Dermis microvascular lymphatic vessel endothelial cell (primary cell): ENCODE measurements around the gene MLLT11. TPM values are rescaled to one million over a fixed set of nuclear protein-coding genes. Genes with fewer than 3 reads are reported as not detected.

ENCODE experiments used
- total RNA-seq: library from RNA; depleted of rRNA; stranded (reverse); fragments of >200 nt; gene quantifications from 2 replicates; pipeline ENCODE4 v1.2.1, GENCODE V29; 2014

MLLT11 gene
- total RNA-seq, 1 donor from 2014 or later = 1.8 TPM

Other genes with a start within 250 kb of the MLLT11 start
- 16.0 and 19.6 TPM in 2 replicates for gene ARNT, start 183.8 kb upstream of the MLLT11 start, total RNA-seq
- gene CTXND2, start 173.3 kb upstream of the MLLT11 start, total RNA-seq = not detected in 2 replicates
- gene SETDB1, start 134.0 kb upstream of the MLLT11 start, total RNA-seq = 25.9 and 32.9 TPM in 2 replicates
- gene CERS2, start 85.6 kb upstream of the MLLT11 start, total RNA-seq = 64.7 and 92.7 TPM in 2 replicates
- gene ANXA9, start 78.1 kb upstream of the MLLT11 start, total RNA-seq = not detected in 2 replicates
- gene MINDY1, start 53.5 kb upstream of the MLLT11 start, total RNA-seq = 9.0 and 9.5 TPM in 2 replicates
- gene PRUNE1, start 51.9 kb upstream of the MLLT11 start, total RNA-seq = 4.0 and 8.0 TPM in 2 replicates
- under 0.01 and 0.13 TPM in 2 replicates for gene BNIPL, start 23.8 kb upstream of the MLLT11 start, total RNA-seq
- 1.0 and 1.1 TPM in 2 replicates for gene C1orf56, start 12.6 kb upstream of the MLLT11 start, total RNA-seq
- 42.2 and 61.4 TPM in 2 replicates for gene CDC42SE1, start 775 bp upstream of the MLLT11 start, total RNA-seq
- gene GABPB2, start 10.4 kb downstream of the MLLT11 start, total RNA-seq = 5.6 and 6.4 TPM in 2 replicates
- 3.1 and 6.2 TPM in 2 replicates for gene SEMA6C, start 86.2 kb downstream of the MLLT11 start, total RNA-seq
- gene TNFAIP8L2, start 96.3 kb downstream of the MLLT11 start, total RNA-seq = 0.13 TPM in 1 of 2 replicates, not detected in the other
- 3.2 and 3.5 TPM in 2 replicates for gene LYSMD1, start 105.5 kb downstream of the MLLT11 start, total RNA-seq
- gene SCNM1, start 105.7 kb downstream of the MLLT11 start, total RNA-seq = 16.7 and 17.5 TPM in 2 replicates
- gene TMOD4, start 115.6 kb downstream of the MLLT11 start, total RNA-seq = 0.25 TPM in 1 of 2 replicates, not detected in the other
- 40.8 and 42.1 TPM in 2 replicates for gene VPS72, start 129.8 kb downstream of the MLLT11 start, total RNA-seq
- 32.6 and 44.3 TPM in 2 replicates for gene PIP5K1A, start 138.2 kb downstream of the MLLT11 start, total RNA-seq
- 192 and 200 TPM in 2 replicates for gene PSMD4, start 194.3 kb downstream of the MLLT11 start, total RNA-seq
- gene ZNF687, start 221.9 kb downstream of the MLLT11 start, total RNA-seq = 5.8 and 9.7 TPM in 2 replicates